Occipital lobe (tissue), 2 donors: ENCODE results near the gene TSSK6. TPM values are rescaled to one million over a fixed set of nuclear protein-coding genes. Genes with fewer than 3 reads are reported as not detected.

ENCODE experiments used
- DNase-seq: peaks from one replicate; lab custom pipeline; 2025; lab: John Stamatoyannopoulos, UW
- total RNA-seq: library from RNA; depleted of rRNA; stranded (reverse); fragments of >200 nt; gene quantifications from one replicate; pipeline ENCODE4 v1.2.3, GENCODE V29; 2014

Gene TSSK6
- total RNA-seq, 1 donor from 2014 or later: 1.2 TPM

GRCh38 chr19:19544954-19545591 is 29.7 kb upstream of the TSSK6 start:
- DNase-seq: no peak

- no peak for DNase-seq
Measured at GRCh38 chr19:19544257-19544953, 29.1 kb upstream of the TSSK6 start.

- no peak for DNase-seq
Measured at GRCh38 chr19:19543640-19544039, 28.3 kb upstream of the TSSK6 start.

GRCh38 chr19:19543101-19543500 is 27.8 kb upstream of the TSSK6 start:
- no peak for DNase-seq

GRCh38 chr19:19542507-19542906 is 27.2 kb upstream of the TSSK6 start:
- no peak for DNase-seq

- DNase-seq: no peak
Measured at GRCh38 chr19:19541616-19542015, 26.3 kb upstream of the TSSK6 start.

- DNase-seq: no peak
Measured at GRCh38 chr19:19540715-19541515, 25.6 kb upstream of the TSSK6 start.

- no peak for DNase-seq
Measured at GRCh38 chr19:19540064-19540714, 24.8 kb upstream of the TSSK6 start.

GRCh38 chr19:19539698-19540063 is 24.3 kb upstream of the TSSK6 start:
- DNase-seq: no peak

- DNase-seq: no peak
Measured at GRCh38 chr19:19538785-19539166, 23.4 kb upstream of the TSSK6 start.

- no peak for DNase-seq
Measured at GRCh38 chr19:19538061-19538784, 22.9 kb upstream of the TSSK6 start, which contains the start of gene CILP2. Gene CILP2 (plus strand): TSS chr19:19538265. CDS start chr19:19538350, 85 bp downstream.

GRCh38 chr19:19537075-19538048 is 22.0 kb upstream of the TSSK6 start:
- DNase-seq: no peak

- no peak for DNase-seq
Measured at GRCh38 chr19:19535311-19536191, 20.2 kb upstream of the TSSK6 start.

- DNase-seq: no peak
Measured at GRCh38 chr19:19534556-19535265, 19.4 kb upstream of the TSSK6 start.

GRCh38 chr19:19533841-19534240 is 18.5 kb upstream of the TSSK6 start:
- no peak for DNase-seq

GRCh38 chr19:19532806-19533701 is 17.7 kb upstream of the TSSK6 start:
- no peak for DNase-seq
